H9 (cell line): Measurements from ENCODE around the gene DOCK1. TPM values are rescaled to one million over a fixed set of nuclear protein-coding genes. Genes with fewer than 3 reads are reported as not detected.

Source experiments
- DNase-seq: peaks from one replicate; pipeline ENCODE4 v3.0.0-alpha.2; 2017
- H2AFZ ChIP-seq: one replicate; pipeline ENCODE4 v1.6.1; 2013; ENCODE audit warnings: mild to moderate bottlenecking, low read length, control low read depth, moderate library complexity
- H2AK5ac ChIP-seq: 2 replicates; pipeline ENCODE4 v1.6.1; 2013; ENCODE audit warnings: low read length, control low read depth, mixed read lengths; ENCODE audit not compliant: insufficient read length
- H2BK120ac ChIP-seq: one replicate; pipeline ENCODE4 v1.6.1; 2013; ENCODE audit warnings: low read depth, mild to moderate bottlenecking, low read length, control low read depth, inconsistent platforms; ENCODE audit not compliant: poor library complexity, severe bottlenecking
- H2BK12ac ChIP-seq: 2 replicates; pipeline ENCODE4 v1.6.1; 2013; ENCODE audit warnings: low read length, control low read depth, mixed read lengths, low read depth; ENCODE audit not compliant: insufficient read length
- H2BK15ac ChIP-seq: 2 replicates; pipeline ENCODE4 v1.6.1; 2013; ENCODE audit warnings: low read depth, low read length, control low read depth
- H2BK20ac ChIP-seq: one replicate; pipeline ENCODE4 v1.6.1; 2013; ENCODE audit warnings: low read depth, mild to moderate bottlenecking, low read length, control low read depth, inconsistent platforms; ENCODE audit not compliant: poor library complexity, severe bottlenecking
- H2BK5ac ChIP-seq: 2 replicates; pipeline ENCODE4 v1.6.1; 2013; ENCODE audit warnings: low read length, control low read depth, mixed read lengths; ENCODE audit not compliant: insufficient read length
- H3K14ac ChIP-seq: 2 replicates; pipeline ENCODE4 v1.6.1; 2013; ENCODE audit warnings: low read length, control low read depth; ENCODE audit not compliant: insufficient read depth
- H3K18ac ChIP-seq: 2 replicates; pipeline ENCODE4 v1.6.1; 2013; ENCODE audit warnings: low read depth, mild to moderate bottlenecking, mixed read lengths, low read length, control low read depth; ENCODE audit not compliant: insufficient read length
- H3K23ac ChIP-seq: 2 replicates; pipeline ENCODE4 v1.6.1; 2013; ENCODE audit warnings: low read length, control low read depth, mixed read lengths, low read depth; ENCODE audit not compliant: insufficient read length
- H3K23me2 ChIP-seq: 2 replicates; pipeline ENCODE4 v1.6.1; 2013; ENCODE audit warnings: low read depth, mild to moderate bottlenecking, mixed read lengths, low read length, control low read depth; ENCODE audit not compliant: insufficient read length, poor library complexity, severe bottlenecking
- H3K27ac ChIP-seq: 2 replicates; pipeline ENCODE4 v1.5.1; 2013; ENCODE audit warnings: low read length, control low read depth, mixed read lengths, low read depth; ENCODE audit not compliant: insufficient read length
- H3K27me3 ChIP-seq: 2 replicates; pipeline ENCODE4 v1.6.1; 2013; ENCODE audit warnings: low read length, control low read depth, inconsistent platforms; ENCODE audit not compliant: insufficient read depth
- H3K4ac ChIP-seq: 2 replicates; pipeline ENCODE4 v1.6.1; 2013; ENCODE audit warnings: low read depth, mild to moderate bottlenecking, control low read depth, inconsistent platforms, low read length, moderate library complexity
- H3K4me1 ChIP-seq: 2 replicates; pipeline ENCODE4 v1.6.1; 2013; ENCODE audit warnings: low read length, control low read depth, inconsistent platforms; ENCODE audit not compliant: insufficient read depth
- H3K4me2 ChIP-seq: 2 replicates; pipeline ENCODE4 v1.6.1; 2013; ENCODE audit warnings: low read length, control low read depth, mixed read lengths; ENCODE audit not compliant: insufficient read length, insufficient read depth
- H3K56ac ChIP-seq: 2 replicates; pipeline ENCODE4 v1.6.1; 2013; ENCODE audit warnings: low read depth, mild to moderate bottlenecking, mixed read lengths, low read length, control low read depth; ENCODE audit not compliant: insufficient read length
- H3K79me1 ChIP-seq: 2 replicates; pipeline ENCODE4 v1.6.1; 2013; ENCODE audit warnings: low read depth, mild to moderate bottlenecking, moderate library complexity, low read length, control low read depth, inconsistent platforms; ENCODE audit not compliant: insufficient read depth, poor library complexity, severe bottlenecking
- H3K79me2 ChIP-seq: 2 replicates; pipeline ENCODE4 v1.6.1; 2013; ENCODE audit warnings: low read length, control low read depth, inconsistent platforms; ENCODE audit not compliant: insufficient read depth
- H3K9ac ChIP-seq: 2 replicates; pipeline ENCODE4 v1.6.1; 2013; ENCODE audit warnings: low read length, control low read depth, mixed read lengths; ENCODE audit not compliant: insufficient read length; ENCODE audit errors: extremely low read depth
- H3K9me3 ChIP-seq: one replicate; pipeline ENCODE4 v1.6.1; 2013; ENCODE audit warnings: low read depth, low read length, inconsistent platforms; ENCODE audit not compliant: control insufficient read depth
- H3T11ph ChIP-seq: one replicate; pipeline ENCODE4 v1.6.1; 2013; ENCODE audit warnings: mild to moderate bottlenecking, low read length, control low read depth, inconsistent platforms
- H4K20me1 ChIP-seq: one replicate; pipeline ENCODE4 v1.6.1; 2013; ENCODE audit not compliant: control insufficient read depth, insufficient read length, insufficient read depth
- H4K5ac ChIP-seq: 2 replicates; pipeline ENCODE4 v1.6.1; 2013; ENCODE audit warnings: low read depth, mild to moderate bottlenecking, mixed read lengths, low read length, control low read depth; ENCODE audit not compliant: insufficient read length
- H4K8ac ChIP-seq: replicated peaks from 2 replicates; pipeline ENCODE4 v1.6.1; 2013; ENCODE audit warnings: low read length, control low read depth, mixed read lengths, low read depth; ENCODE audit not compliant: insufficient read length
- H4K91ac ChIP-seq: 2 replicates; pipeline ENCODE4 v1.6.1; 2013; ENCODE audit warnings: low read depth, mild to moderate bottlenecking, moderate library complexity, mixed read lengths, low read length, control low read depth; ENCODE audit not compliant: insufficient read length
- H3K27ac Mint-ChIP-seq, 3 experiments: 2 replicates in 2 of 3; 3 replicates in 1 of 3; pipeline ENCODE4 v1.8.0; 2020 to 2021; ENCODE audit warnings: mixed read lengths in 3 of 3, mild to moderate bottlenecking in 1 of 3, moderate library complexity in 1 of 3
- H3K27me3 Mint-ChIP-seq: 2 replicates; pipeline ENCODE4 v1.8.0; 2021; ENCODE audit warnings: low read depth, mild to moderate bottlenecking, moderate library complexity, mixed read lengths
- H3K36me3 Mint-ChIP-seq, 3 experiments: 2 replicates in 2 of 3; 3 replicates in 1 of 3; pipeline ENCODE4 v1.8.0; 2020 to 2021; ENCODE audit warnings: low read depth in 3 of 3, mixed read lengths in 3 of 3; ENCODE audit not compliant: insufficient read depth in 1 of 3
- H3K4me1 Mint-ChIP-seq, 2 experiments: 2 replicates each; pipeline ENCODE4 v1.8.0; 2020; ENCODE audit warnings: mixed read lengths in 2 of 2
- H3K4me3 Mint-ChIP-seq, 2 experiments: 2 replicates in 1 of 2; 3 replicates in 1 of 2; pipeline ENCODE4 v1.8.0; 2020 to 2021; ENCODE audit warnings: mild to moderate bottlenecking in 2 of 2, mixed read lengths in 2 of 2, moderate library complexity in 1 of 2
- H3K9me3 Mint-ChIP-seq, 2 experiments: 2 replicates in 1 of 2; 3 replicates in 1 of 2; pipeline ENCODE4 v1.8.0; 2020; ENCODE audit warnings: mild to moderate bottlenecking in 2 of 2, mixed read lengths in 2 of 2, moderate library complexity in 1 of 2
- WGBS: extraction: QIAGEN DNeasy Blood & Tissue Kit; methylation state at CpG from one replicate; pipeline ENCODE4 v1.1.7; 2013; ENCODE audit warnings: missing lambda C conversion rate, low lambda C conversion rate, mixed read lengths; ENCODE audit not compliant: insufficient read length; ENCODE audit errors: extremely low coverage; 5-methylcytosine and 5-hydroxymethylcytosine counted together
- total RNA-seq: library from RNA; stranded (reverse); gene quantifications from 2 replicates; pipeline ENCODE4 v1.2.1, GENCODE V29; 2021
- TF ChIP-seq, protein P1 (sequence below): fragments of 200-600 bp; sonication (generic); conservative IDR thresholded peaks from 3 replicates; pipeline ENCODE4 v1.8.0; 2021; ENCODE audit warnings: antibody characterized with exemption, mild to moderate bottlenecking

Gene DOCK1
- total RNA-seq, 1 experiment from 2014 or later = 57.0 TPM

DNA sequence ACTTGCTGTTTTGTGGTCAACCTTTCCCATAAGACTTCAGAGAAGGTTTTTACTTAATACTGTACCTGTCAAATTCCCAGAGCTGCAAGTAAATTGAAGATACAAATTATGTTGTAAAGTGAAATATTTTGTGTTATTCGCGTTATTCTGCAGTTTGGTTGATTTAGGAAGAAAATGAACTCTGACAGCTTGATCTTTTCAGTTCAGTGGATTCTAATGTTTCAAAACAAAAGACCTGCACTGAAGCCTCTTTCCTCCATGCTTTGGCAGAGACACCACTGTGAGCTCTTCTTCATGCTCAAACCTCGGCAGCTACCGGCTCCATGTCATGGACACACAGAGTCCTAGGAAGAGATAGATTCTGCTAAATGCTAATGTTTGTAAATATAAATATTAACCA is 366.8 kb downstream of the DOCK1 start:
- 100% methylated on average over 2 of the region's 4 CpGs for WGBS
- H2AFZ ChIP-seq = no peak overlapping the region
- H3K56ac ChIP-seq = no peak overlapping the region
- H3K4ac ChIP-seq = no peak overlapping the region
- peaks cover 12 to 16% (median 16%) of the 10 kb centered on the region in 3 experiments; a peak in 6 of 7 replicates for H3K36me3 Mint-ChIP-seq
- H3K79me1 ChIP-seq = no peaks in the 10 kb centered on the region
- H3K27me3 ChIP-seq = no peaks in the 10 kb centered on the region
- H2BK12ac ChIP-seq = no peak overlapping the region
- H4K20me1 ChIP-seq = no peaks in the 10 kb centered on the region
- H3K4me1 ChIP-seq = no peaks in the 10 kb centered on the region
- no peak overlapping the region for H3K27ac ChIP-seq
- no peaks in the 10 kb centered on the region for H3K27me3 Mint-ChIP-seq
- no peak overlapping the region for H3T11ph ChIP-seq
- H4K5ac ChIP-seq = no peak overlapping the region
- no peak overlapping the region for H2BK15ac ChIP-seq
- H3K4me3 Mint-ChIP-seq = no peak overlapping the region
- H2BK120ac ChIP-seq = no peak overlapping the region
- no peak overlapping the region; a peak in 1 of 7 replicates for H3K27ac Mint-ChIP-seq
- H3K23me2 ChIP-seq = no peaks in the 10 kb centered on the region
- no peak overlapping the region for H3K9ac ChIP-seq
- H3K4me2 ChIP-seq = no peak overlapping the region
- H3K23ac ChIP-seq = no peak overlapping the region
- peaks cover 4 to 6% of the 10 kb centered on the region in 2 experiments; a peak in 2 of 4 replicates for H3K4me1 Mint-ChIP-seq
- no peak overlapping the region for H2BK20ac ChIP-seq
- H2AK5ac ChIP-seq = no peak overlapping the region
- H3K18ac ChIP-seq = no peak overlapping the region
- H3K9me3 ChIP-seq = no peaks in the 10 kb centered on the region
- no peak overlapping the region for H3K14ac ChIP-seq
- no peak for DNase-seq
- no peak overlapping the region for H4K91ac ChIP-seq
- H2BK5ac ChIP-seq = no peak overlapping the region
- H3K79me2 ChIP-seq = no peaks in the 10 kb centered on the region
- no peaks in the 10 kb centered on the region; a peak in 1 of 5 replicates for H3K9me3 Mint-ChIP-seq
- no peak overlapping the region for H4K8ac ChIP-seq
- TF ChIP-seq, protein P1, sequence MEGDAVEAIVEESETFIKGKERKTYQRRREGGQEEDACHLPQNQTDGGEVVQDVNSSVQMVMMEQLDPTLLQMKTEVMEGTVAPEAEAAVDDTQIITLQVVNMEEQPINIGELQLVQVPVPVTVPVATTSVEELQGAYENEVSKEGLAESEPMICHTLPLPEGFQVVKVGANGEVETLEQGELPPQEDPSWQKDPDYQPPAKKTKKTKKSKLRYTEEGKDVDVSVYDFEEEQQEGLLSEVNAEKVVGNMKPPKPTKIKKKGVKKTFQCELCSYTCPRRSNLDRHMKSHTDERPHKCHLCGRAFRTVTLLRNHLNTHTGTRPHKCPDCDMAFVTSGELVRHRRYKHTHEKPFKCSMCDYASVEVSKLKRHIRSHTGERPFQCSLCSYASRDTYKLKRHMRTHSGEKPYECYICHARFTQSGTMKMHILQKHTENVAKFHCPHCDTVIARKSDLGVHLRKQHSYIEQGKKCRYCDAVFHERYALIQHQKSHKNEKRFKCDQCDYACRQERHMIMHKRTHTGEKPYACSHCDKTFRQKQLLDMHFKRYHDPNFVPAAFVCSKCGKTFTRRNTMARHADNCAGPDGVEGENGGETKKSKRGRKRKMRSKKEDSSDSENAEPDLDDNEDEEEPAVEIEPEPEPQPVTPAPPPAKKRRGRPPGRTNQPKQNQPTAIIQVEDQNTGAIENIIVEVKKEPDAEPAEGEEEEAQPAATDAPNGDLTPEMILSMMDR = no peak
